CD4-positive, CD25-positive, alpha-beta regulatory T cell (primary cell): ENCODE measurements around the gene GOLGA6A. TPM values are rescaled to one million over a fixed set of nuclear protein-coding genes. Genes with fewer than 3 reads are reported as not detected.
"Not testable (repeated sequence)": the region's sequence is repeated elsewhere in the genome, so short reads cannot be mapped to it uniquely, and the experiment has no call there.

Experiments used
- ATAC-seq, 2 donors: fragments of 150-1000 bp; cut with Tn5 transposase; one replicate each; pipeline ENCODE4 v1.10.0; 2021; ENCODE audit warnings: low read depth in 2 of 2, moderate number of reproducible peaks in 2 of 2, moderate library complexity in 1 of 2
- DNase-seq, 3 donors: peaks; one replicate each; pipeline versions ENCODE4 v3.0.0 to v3.0.0-alpha.2; 2012 to 2022; ENCODE audit warnings: mixed read lengths in 1 of 3
- H3K27ac ChIP-seq: one replicate; pipeline ENCODE4 v1.7.0; 2013; ENCODE audit warnings: mild to moderate bottlenecking, low read length; ENCODE audit not compliant: insufficient read depth, poor library complexity, severe bottlenecking
- H3K27me3 ChIP-seq: one replicate; pipeline ENCODE4 v1.7.0; 2013; ENCODE audit warnings: low read length; ENCODE audit not compliant: control insufficient read depth, insufficient read depth
- H3K36me3 ChIP-seq: one replicate; pipeline ENCODE4 v1.7.0; 2013; ENCODE audit warnings: mild to moderate bottlenecking, low read length, moderate library complexity; ENCODE audit not compliant: control insufficient read depth, insufficient read depth
- H3K4me1 ChIP-seq: 2 replicates; pipeline ENCODE4 v1.7.0; 2013; ENCODE audit warnings: mild to moderate bottlenecking, low read length; ENCODE audit not compliant: insufficient read depth, control insufficient read depth, poor library complexity, severe bottlenecking
- H3K4me3 ChIP-seq: one replicate; pipeline ENCODE4 v1.7.0; 2013; ENCODE audit warnings: low read depth, mild to moderate bottlenecking, low read length, moderate library complexity
- H3K9me3 ChIP-seq, 2 experiments: 1 replicate in 1 of 2; 2 replicates in 1 of 2; pipeline ENCODE4 v1.7.0; 2013; ENCODE audit warnings: low read length in 2 of 2, mild to moderate bottlenecking in 1 of 2, moderate library complexity in 1 of 2; ENCODE audit not compliant: control insufficient read depth in 2 of 2
- H3K27ac Mint-ChIP-seq, 3 donors: one replicate each; pipeline ENCODE4 v1.8.0; 2020 to 2022; ENCODE audit warnings: mild to moderate bottlenecking in 3 of 3, mixed read lengths in 3 of 3, moderate library complexity in 2 of 3
- H3K27me3 Mint-ChIP-seq: one replicate; pipeline ENCODE4 v1.8.0; 2022; ENCODE audit warnings: mild to moderate bottlenecking, mixed read lengths
- H3K36me3 Mint-ChIP-seq: one replicate; pipeline ENCODE4 v1.8.0; 2020; ENCODE audit warnings: mixed read lengths
- H3K4me1 Mint-ChIP-seq, 4 donors: one replicate each; pipeline ENCODE4 v1.8.0; 2020 to 2022; ENCODE audit warnings: mixed read lengths in 4 of 4, mild to moderate bottlenecking in 1 of 4
- H3K4me3 Mint-ChIP-seq, 4 donors: one replicate each; pipeline ENCODE4 v1.8.0; 2020 to 2022; ENCODE audit warnings: mild to moderate bottlenecking in 4 of 4, mixed read lengths in 4 of 4, moderate library complexity in 3 of 4
- H3K9me3 Mint-ChIP-seq, 7 donors: one replicate each; pipeline ENCODE4 v1.8.0; 2020 to 2022; ENCODE audit warnings: mixed read lengths in 7 of 7, mild to moderate bottlenecking in 3 of 7, moderate library complexity in 2 of 7
- polyA plus RNA-seq, 4 donors: library from polyadenylated mRNA; unstranded; fragments of 300-500 nt; fragmentation: Illumina TruSeq; gene quantifications; one replicate each; pipeline ENCODE4 v1.2.3, GENCODE V29; 2021
- total RNA-seq: library from RNA; stranded (reverse); gene quantifications from one replicate; pipeline ENCODE4 v1.2.3, GENCODE V29; 2022

Gene GOLGA6A
- total and polyA plus RNA-seq, 5 donors from 2014 or later, result 0.20 TPM; not detected in 4

DNA sequence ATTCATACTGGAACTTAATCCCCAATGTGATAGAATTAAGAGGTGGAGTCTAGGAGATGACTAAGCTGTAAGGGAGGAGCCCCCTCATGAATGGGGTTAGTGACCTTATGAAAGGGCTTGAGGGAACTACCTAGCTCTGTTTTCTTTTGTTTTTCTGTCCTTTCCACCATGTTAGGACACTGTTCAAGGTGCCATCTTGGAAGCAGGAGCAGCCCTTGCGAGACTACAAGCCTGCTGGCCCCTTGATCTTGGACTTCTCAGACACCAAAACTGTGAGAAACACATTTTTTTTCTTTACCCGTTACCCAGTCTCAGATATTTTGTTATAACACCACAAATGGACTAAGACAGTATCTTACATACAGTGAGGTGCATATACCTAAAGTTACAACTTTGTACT lies 26.5 kb downstream of the GOLGA6A start:
- no peak overlapping the region for H3K4me3 ChIP-seq
- no peak overlapping the region for H3K4me3 Mint-ChIP-seq
- DNase-seq (no peak), ATAC-seq (no peak)
- no peaks in the 10 kb centered on the region for H3K27me3 Mint-ChIP-seq
- H3K27ac ChIP-seq, result no peak overlapping the region
- peaks cover 0 to 1% (median 0%) of the 10 kb centered on the region in 7 donors for H3K9me3 Mint-ChIP-seq
- H3K4me1 ChIP-seq, result no peaks in the 10 kb centered on the region
- H3K9me3 ChIP-seq, result no peaks in the 10 kb centered on the region
- H3K27me3 ChIP-seq, result no peaks in the 10 kb centered on the region
- peaks cover 11% of the 10 kb centered on the region for H3K36me3 Mint-ChIP-seq
- H3K36me3 ChIP-seq, result peaks cover 3% of the 10 kb centered on the region
- peaks cover 5 to 11% (median 7%) of the 10 kb centered on the region in 4 donors for H3K4me1 Mint-ChIP-seq
- H3K27ac Mint-ChIP-seq, result no peak overlapping the region

DNA sequence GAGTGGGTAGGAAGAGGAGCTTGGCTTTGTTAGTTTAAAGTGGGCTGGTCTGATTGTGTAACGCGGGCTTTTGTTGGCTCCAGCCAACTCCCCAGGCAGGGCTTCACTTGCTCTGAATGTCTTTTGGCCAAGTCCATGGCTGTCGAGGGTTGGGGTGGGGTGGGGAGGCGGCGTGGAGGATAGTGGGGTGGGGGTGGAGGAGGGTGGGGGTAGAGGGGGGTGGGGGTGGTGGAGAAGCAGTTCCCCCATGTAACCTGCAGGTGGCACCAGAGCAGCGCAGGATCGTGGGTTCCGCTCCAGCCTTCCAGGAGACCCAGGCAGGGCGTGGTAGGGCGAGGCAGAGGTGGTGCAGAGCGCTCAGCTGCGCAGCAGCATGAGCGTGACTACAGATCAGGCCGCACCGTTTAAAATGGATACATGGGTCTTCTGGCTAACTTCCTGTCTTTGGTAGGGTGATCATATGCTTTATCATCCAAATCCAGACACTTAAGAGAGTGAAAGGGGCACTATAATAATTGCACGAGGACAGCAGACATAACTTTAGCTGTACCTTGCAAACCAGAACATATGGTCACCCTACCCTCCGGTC lies 28.3 kb downstream of the GOLGA6A start:
- no peaks in the 10 kb centered on the region for H3K4me1 ChIP-seq
- Mint-ChIP-seq H3K4me1 (peaks cover 2 to 11% (median 6%) of the 10 kb centered on the region in 4 donors), H3K4me3 (peak overlapping the region in 1 of 4 donors; percentile 22), H3K36me3 (peaks cover 5% of the 10 kb centered on the region), H3K27ac (peak overlapping the region in 1 of 3 donors; percentile 23), H3K9me3 (peaks cover 0 to 1% (median 0%) of the 10 kb centered on the region in 7 donors), H3K27me3 (no peaks in the 10 kb centered on the region)
- H3K36me3 ChIP-seq, result peaks cover 3% of the 10 kb centered on the region
- no peaks in the 10 kb centered on the region for H3K9me3 ChIP-seq
- peak overlapping the region; percentile 13 for H3K4me3 ChIP-seq
- H3K27me3 ChIP-seq, result no peaks in the 10 kb centered on the region
- ATAC-seq, result peak; percentile 81 to 85
- no peak overlapping the region for H3K27ac ChIP-seq
- DNase-seq, result peak; percentile 32 to 75 (median 49)

DNA sequence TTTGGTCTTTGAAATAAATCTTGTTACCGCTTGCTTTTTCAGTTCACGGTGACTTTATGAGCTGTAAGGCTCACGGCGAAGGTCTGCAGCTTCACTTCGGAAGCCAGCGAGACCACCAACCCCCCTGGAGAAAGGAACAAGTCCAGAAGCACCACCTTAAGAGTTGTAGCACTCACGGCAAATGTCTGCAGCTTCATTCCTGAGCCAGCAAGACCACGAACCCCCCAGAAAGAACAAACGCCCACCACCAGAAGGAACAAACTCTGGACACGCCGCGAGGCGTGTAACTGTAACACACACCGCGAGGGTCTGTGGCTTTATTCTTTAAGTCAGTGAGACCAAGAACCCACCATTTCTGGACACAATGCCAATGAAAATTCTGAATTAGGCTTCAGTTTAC lies 28.8 kb downstream of the GOLGA6A start:
- no peak overlapping the region for H3K4me3 Mint-ChIP-seq

DNA sequence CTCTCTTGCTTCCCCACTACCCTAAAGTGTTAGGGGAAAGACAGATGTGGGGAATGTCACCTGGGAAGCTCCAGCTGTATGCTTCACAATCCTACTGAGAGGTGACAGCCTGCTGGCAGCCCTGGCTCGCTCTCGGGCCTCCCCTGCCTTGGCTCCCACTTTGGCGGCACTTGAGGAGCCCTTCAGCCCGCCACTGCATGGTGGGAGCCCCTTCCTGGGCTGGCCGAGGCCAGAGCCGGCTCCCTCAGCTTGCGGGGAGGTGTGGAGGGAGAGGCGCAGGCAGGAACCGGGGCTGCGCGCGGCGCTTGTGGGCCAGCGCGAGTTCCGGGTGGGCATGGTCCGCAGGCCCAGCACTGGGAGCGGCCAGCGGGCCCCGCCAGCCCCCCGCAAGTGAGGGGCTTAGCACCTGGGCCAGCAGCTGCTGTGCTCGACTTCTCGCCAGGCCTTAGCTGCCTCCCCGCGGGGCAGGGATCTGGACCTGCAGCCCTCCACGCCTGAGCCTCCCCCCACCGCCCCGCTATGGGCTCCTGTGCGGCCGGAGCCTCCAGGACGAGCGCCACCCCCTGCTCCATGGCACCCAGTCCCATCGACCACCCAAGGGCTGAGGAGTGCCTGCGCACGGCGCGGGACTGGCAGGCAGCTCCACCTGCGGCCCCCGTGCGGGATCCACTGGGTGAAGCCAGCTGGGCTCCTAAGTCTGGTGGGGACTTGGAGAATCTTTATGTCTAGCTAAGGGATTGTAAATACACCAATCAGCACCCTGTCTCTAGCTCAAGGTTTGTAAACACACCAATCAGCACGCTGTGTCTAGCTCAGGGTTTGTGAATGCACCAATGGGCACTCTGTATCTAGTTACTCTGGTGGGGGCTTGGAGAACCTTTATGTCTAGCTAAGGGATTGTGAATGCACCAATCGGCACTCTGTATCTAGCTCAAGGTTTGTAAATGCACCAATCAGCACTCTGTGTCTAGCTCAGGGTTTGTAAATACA lies 29.8 kb downstream of the GOLGA6A start:
- peaks cover 4 to 22% (median 11%) of the 10 kb centered on the region in 4 donors for H3K4me1 Mint-ChIP-seq
- not testable (repeated sequence) for H3K9me3 Mint-ChIP-seq, H3K4me3 Mint-ChIP-seq, DNase-seq, H3K27me3 ChIP-seq, H3K9me3 ChIP-seq, H3K27me3 Mint-ChIP-seq, H3K4me1 ChIP-seq, H3K27ac ChIP-seq, H3K27ac Mint-ChIP-seq, H3K36me3 ChIP-seq, H3K4me3 ChIP-seq, H3K36me3 Mint-ChIP-seq, ATAC-seq

More for the DNA sequence above, 28.8 kb downstream of the GOLGA6A start:
- H3K27me3 ChIP-seq, result no peaks in the 10 kb centered on the region
- ATAC-seq, result no peak
- no peaks in the 10 kb centered on the region for H3K4me1 ChIP-seq
- H3K4me1 Mint-ChIP-seq, result peaks cover 2 to 13% (median 8%) of the 10 kb centered on the region in 4 donors
- H3K4me3 ChIP-seq, result no peak overlapping the region
- no peak overlapping the region for H3K27ac Mint-ChIP-seq
- DNase-seq, result no peak
- no peaks in the 10 kb centered on the region for H3K9me3 ChIP-seq
- H3K27ac ChIP-seq, result no peak overlapping the region
- peaks cover 5% of the 10 kb centered on the region for H3K36me3 Mint-ChIP-seq
- H3K36me3 ChIP-seq, result peaks cover under 1% of the 10 kb centered on the region
- no peaks in the 10 kb centered on the region for H3K27me3 Mint-ChIP-seq
- H3K9me3 Mint-ChIP-seq, result peaks cover 0 to 1% (median 0%) of the 10 kb centered on the region in 7 donors

DNA sequence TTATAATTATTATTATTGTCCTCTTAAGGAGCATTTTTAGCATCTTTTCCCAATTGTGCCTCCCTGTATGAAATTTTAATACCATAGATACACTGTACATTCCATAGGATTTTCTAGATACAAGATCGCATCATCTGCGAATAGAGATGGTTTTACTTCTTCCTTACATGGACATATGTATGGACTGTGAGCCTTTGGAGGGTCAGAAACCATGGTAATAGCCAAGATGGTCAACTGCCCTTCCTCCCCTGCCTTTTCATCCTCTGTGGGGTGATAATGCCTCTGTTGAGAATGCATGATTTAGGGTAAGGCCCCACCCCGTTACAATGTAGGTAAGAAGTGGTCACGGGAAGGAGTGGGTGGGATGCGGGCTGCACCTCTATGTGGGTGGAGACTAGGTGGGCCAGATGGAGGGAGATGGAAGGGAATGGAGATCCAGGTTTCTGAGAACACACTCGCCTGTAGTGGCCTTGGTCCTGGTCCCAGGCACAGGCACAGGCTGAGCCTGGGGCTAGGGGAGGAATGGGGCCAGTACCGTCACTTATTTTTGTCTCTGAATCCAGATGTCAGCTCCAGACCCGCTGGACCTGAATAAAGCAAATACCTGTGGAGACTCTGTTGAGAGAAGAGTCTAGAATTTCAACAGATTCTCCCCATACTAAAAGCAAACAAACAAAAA lies 31.7 kb downstream of the GOLGA6A start:
- Histone ChIP-seq H3K36me3 (no peaks in the 10 kb centered on the region), H3K4me1 (peaks cover 6% of the 10 kb centered on the region), H3K27me3 (no peaks in the 10 kb centered on the region), H3K4me3 (no peak overlapping the region), H3K9me3 (no peaks in the 10 kb centered on the region), H3K27ac (no peak overlapping the region)
- Mint-ChIP-seq H3K9me3 (peaks cover 0 to 1% (median 0%) of the 10 kb centered on the region in 7 donors), H3K4me1 (peaks cover 4 to 24% (median 11%) of the 10 kb centered on the region in 4 donors), H3K36me3 (no peaks in the 10 kb centered on the region), H3K27ac (no peak overlapping the region), H3K4me3 (no peak overlapping the region), H3K27me3 (no peaks in the 10 kb centered on the region)
- ATAC-seq (no peak), DNase-seq (no peak)

DNA sequence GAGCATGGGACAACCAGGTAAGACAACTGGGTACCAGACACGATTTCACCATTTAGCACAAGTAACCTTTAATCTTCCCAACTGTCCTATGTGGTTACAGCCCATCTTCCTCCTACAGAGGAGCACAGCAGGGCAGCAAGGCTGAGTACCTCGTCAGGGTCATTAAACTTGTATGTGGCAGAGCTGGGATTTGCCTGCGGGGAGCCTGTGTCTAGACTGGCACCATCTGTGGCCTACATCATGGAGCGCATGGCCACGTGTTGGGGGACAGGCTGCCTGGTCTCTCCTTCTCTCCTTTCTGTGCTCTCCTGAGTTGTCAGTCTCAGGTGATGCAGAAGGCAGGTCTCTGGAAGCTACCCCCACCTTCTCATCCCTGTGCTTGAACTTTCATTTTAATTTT lies 32.2 kb downstream of the GOLGA6A start:
- H3K27me3 ChIP-seq, result no peaks in the 10 kb centered on the region
- no peak overlapping the region for H3K4me3 Mint-ChIP-seq
- ATAC-seq (no peak), DNase-seq (no peak)
- H3K4me1 Mint-ChIP-seq, result peaks cover 4 to 24% (median 11%) of the 10 kb centered on the region in 4 donors
- no peaks in the 10 kb centered on the region for H3K36me3 ChIP-seq
- peaks cover 4% of the 10 kb centered on the region for H3K36me3 Mint-ChIP-seq
- peak overlapping the region in 1 of 3 donors; percentile 80 for H3K27ac Mint-ChIP-seq
- peaks cover 0 to 1% (median 0%) of the 10 kb centered on the region in 7 donors for H3K9me3 Mint-ChIP-seq
- H3K4me3 ChIP-seq, result no peak overlapping the region
- no peak overlapping the region for H3K27ac ChIP-seq
- peaks cover 6% of the 10 kb centered on the region for H3K4me1 ChIP-seq
- H3K27me3 Mint-ChIP-seq, result no peaks in the 10 kb centered on the region
- H3K9me3 ChIP-seq, result no peaks in the 10 kb centered on the region

DNA sequence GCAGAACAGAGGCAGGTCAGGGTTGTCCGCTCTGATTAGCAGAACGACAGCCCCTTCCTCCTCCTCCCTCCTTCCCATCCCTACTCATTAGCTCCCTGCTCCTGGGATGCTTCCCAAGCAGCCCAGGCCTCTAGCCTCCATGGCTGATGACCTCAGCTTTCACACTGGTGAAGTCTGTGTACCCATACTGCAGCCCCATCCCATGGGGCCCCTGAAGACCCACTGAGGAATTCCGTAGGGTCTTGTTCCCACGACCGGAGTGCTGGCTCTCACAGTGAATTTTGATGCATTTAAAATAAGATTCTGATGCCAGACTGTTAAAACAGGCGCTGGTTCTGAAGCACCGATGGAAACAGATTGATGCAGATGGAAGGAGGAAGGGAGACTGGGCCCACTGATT lies 36.1 kb downstream of the GOLGA6A start:
- H3K4me3 ChIP-seq, result no peak overlapping the region
- Mint-ChIP-seq H3K27me3 (no peaks in the 10 kb centered on the region), H3K36me3 (peaks cover 10% of the 10 kb centered on the region), H3K9me3 (no peaks in the 10 kb centered on the region), H3K4me3 (no peak overlapping the region), H3K27ac (no peak overlapping the region), H3K4me1 (peaks cover 0 to 15% (median 7%) of the 10 kb centered on the region in 4 donors)
- H3K36me3 ChIP-seq, result peaks cover 5% of the 10 kb centered on the region
- no peaks in the 10 kb centered on the region for H3K27me3 ChIP-seq
- ATAC-seq (no peak), DNase-seq (no peak)
- H3K27ac ChIP-seq, result no peak overlapping the region
- no peaks in the 10 kb centered on the region for H3K9me3 ChIP-seq
- H3K4me1 ChIP-seq, result peaks cover 6% of the 10 kb centered on the region
